HepG2 (cell line): ENCODE results near the gene KCTD19. TPM values are rescaled to one million over a fixed set of nuclear protein-coding genes. Genes with fewer than 3 reads are reported as not detected.

Experiments
- ARID2 ChIP-seq: sonication (generic); formaldehyde crosslinking; IDR thresholded peaks from 2 replicates; pipeline ENCODE4 v1.8.1; 2022; ENCODE audit warnings: mild to moderate bottlenecking, missing genetic modification reagents, borderline replicate concordance
- CENPX ChIP-seq: sonication (generic); formaldehyde crosslinking; IDR thresholded peaks from 2 replicates; pipeline ENCODE4 v1.9.0; 2021; ENCODE audit warnings: mild to moderate bottlenecking, missing genetic modification reagents, moderate library complexity
- DR1 ChIP-seq: sonication (generic); formaldehyde crosslinking; IDR thresholded peaks from 2 replicates; pipeline ENCODE4 v1.8.0; 2021; ENCODE audit warnings: mild to moderate bottlenecking, missing genetic modification reagents, inconsistent platforms
- GABPA ChIP-seq, 2 experiments: IDR thresholded peaks; 2 replicates each; pipeline ENCODE4 v1.6.1; 2011 to 2016; ENCODE audit warnings: low read depth in 2 of 2, low read length in 1 of 2, missing biosample characterization in 1 of 2, missing genetic modification characterization in 1 of 2
- HES4 ChIP-seq: sonication (generic); formaldehyde crosslinking; IDR thresholded peaks from 2 replicates; pipeline ENCODE4 v1.9.0; 2021; ENCODE audit warnings: mild to moderate bottlenecking, missing genetic modification reagents, borderline replicate concordance
- KDM6A ChIP-seq: IDR thresholded peaks from 2 replicates; pipeline ENCODE4 v1.6.1; 2016; ENCODE audit warnings: low read depth
- MLLT10 ChIP-seq: sonication (generic); formaldehyde crosslinking; IDR thresholded peaks from 2 replicates; pipeline ENCODE4 v1.4.0; 2020; ENCODE audit warnings: missing genetic modification reagents
- NCOR1 ChIP-seq: fragments of 200-600 bp; sonication (generic); IDR thresholded peaks from 2 replicates; pipeline ENCODE4 v1.7.0; 2017; ENCODE audit warnings: antibody characterized with exemption, low read length, borderline replicate concordance
- PAF1 ChIP-seq: IDR thresholded peaks from 2 replicates; pipeline ENCODE4 v1.6.1; 2016; ENCODE audit warnings: missing genetic modification reagents, missing compliant biosample characterization
- PCBP2 ChIP-seq: fragments of 200-400 bp; formaldehyde crosslinking; optimal IDR thresholded peaks from 2 replicates; pipeline ENCODE3; 2018; ENCODE audit warnings: low read length, low read depth; ENCODE audit not compliant: poor library complexity, severe bottlenecking
- RBM22 ChIP-seq: fragments of 200-400 bp; formaldehyde crosslinking; optimal IDR thresholded peaks from 2 replicates; pipeline ENCODE3; 2017; ENCODE audit warnings: mild to moderate bottlenecking, low read length, moderate library complexity
- REXO4 ChIP-seq: sonication (generic); formaldehyde crosslinking; IDR thresholded peaks from 2 replicates; pipeline ENCODE4 v1.8.0; 2022; ENCODE audit warnings: missing genetic modification reagents, mild to moderate bottlenecking, borderline replicate concordance
- RFX1 ChIP-seq: fragments of 450-650 bp; IDR thresholded peaks from 2 replicates; pipeline ENCODE4 v1.6.1; 2017
- TEAD3 ChIP-seq: optimal IDR thresholded peaks from 2 replicates; pipeline ENCODE3; 2016; ENCODE audit warnings: borderline replicate concordance
- ZNF207 ChIP-seq: fragments of 450-650 bp; IDR thresholded peaks from 2 replicates; pipeline ENCODE4 v1.6.1; 2016; ENCODE audit warnings: antibody characterized with exemption, borderline replicate concordance
- ZNF563 ChIP-seq: sonication (generic); formaldehyde crosslinking; IDR thresholded peaks from 2 replicates; pipeline ENCODE4 v1.8.0; 2022; ENCODE audit warnings: mild to moderate bottlenecking, moderate library complexity, missing genetic modification reagents
- ZNF746 ChIP-seq: sonication (generic); formaldehyde crosslinking; IDR thresholded peaks from 2 replicates; pipeline ENCODE4 v1.8.0; 2022; ENCODE audit warnings: mild to moderate bottlenecking, missing genetic modification reagents
- polyA plus RNA-seq, 8 experiments: library from polyadenylated mRNA; depleted of rRNA in 3 of 8; stranded (reverse) in 7 of 8; unstranded in 1 of 8; fragments of >200 nt; fragmentation: Illumina TruSeq in 4 of 8; extraction: Trizol in 4 of 8; gene quantifications; 2 replicates each; pipeline versions ENCODE4 v1.2.1 to v1.2.3, GENCODE V29; 2011 to 2016; ENCODE audit warnings: low read depth in 4 of 8, missing spikeins in 1 of 8, mixed read lengths in 1 of 8; ENCODE audit not compliant: insufficient read depth in 1 of 8
- total RNA-seq, 5 experiments: library from RNA; depleted of rRNA; stranded (reverse); fragments of >200 nt; fragmentation: Illumina TruSeq; extraction: Trizol; gene quantifications; 2 replicates each; pipeline ENCODE4 v1.2.3, GENCODE V29; 2016; ENCODE audit warnings: low read depth in 1 of 5
- TF ChIP-seq, protein P1 (sequence below): sonication (generic); formaldehyde crosslinking; IDR thresholded peaks from 2 replicates; pipeline ENCODE4 v1.8.1; 2023; ENCODE audit warnings: mild to moderate bottlenecking, moderate library complexity, missing genetic modification reagents
- TF ChIP-seq, protein P2 (sequence below): conservative IDR thresholded peaks from 2 replicates; pipeline ENCODE4 v1.6.1; 2018; ENCODE audit warnings: missing genetic modification reagents
- TF ChIP-seq, protein P3 (sequence below), 2 experiments: fragments of 450-650 bp in 1 of 2; sonication (generic) in 1 of 2; formaldehyde crosslinking; IDR thresholded peaks; 2 replicates each; pipeline versions ENCODE4 v1.5.0 to v1.8.0; 2020 to 2022; ENCODE audit warnings: mild to moderate bottlenecking in 1 of 2, missing genetic modification reagents in 1 of 2
- TF ChIP-seq, protein P4 (sequence below): sonication (generic); formaldehyde crosslinking; IDR thresholded peaks from 2 replicates; pipeline ENCODE4 v1.4.0; 2020; ENCODE audit warnings: mild to moderate bottlenecking, missing genetic modification reagents
- TF ChIP-seq, protein P5 (sequence below): sonication (generic); formaldehyde crosslinking; IDR thresholded peaks from 2 replicates; pipeline ENCODE4 v1.9.0; 2021; ENCODE audit warnings: missing genetic modification reagents, borderline replicate concordance
- TF ChIP-seq, protein P6 (sequence below): sonication (generic); formaldehyde crosslinking; IDR thresholded peaks from 2 replicates; pipeline ENCODE4 v1.8.0; 2022; ENCODE audit warnings: mild to moderate bottlenecking, missing genetic modification reagents

Gene KCTD19
- total and polyA plus RNA-seq, 2 of the 13 experiments (the other 11 are each of a cell fraction or from before 2014, with no cell fraction given) = not detected

DNA sequence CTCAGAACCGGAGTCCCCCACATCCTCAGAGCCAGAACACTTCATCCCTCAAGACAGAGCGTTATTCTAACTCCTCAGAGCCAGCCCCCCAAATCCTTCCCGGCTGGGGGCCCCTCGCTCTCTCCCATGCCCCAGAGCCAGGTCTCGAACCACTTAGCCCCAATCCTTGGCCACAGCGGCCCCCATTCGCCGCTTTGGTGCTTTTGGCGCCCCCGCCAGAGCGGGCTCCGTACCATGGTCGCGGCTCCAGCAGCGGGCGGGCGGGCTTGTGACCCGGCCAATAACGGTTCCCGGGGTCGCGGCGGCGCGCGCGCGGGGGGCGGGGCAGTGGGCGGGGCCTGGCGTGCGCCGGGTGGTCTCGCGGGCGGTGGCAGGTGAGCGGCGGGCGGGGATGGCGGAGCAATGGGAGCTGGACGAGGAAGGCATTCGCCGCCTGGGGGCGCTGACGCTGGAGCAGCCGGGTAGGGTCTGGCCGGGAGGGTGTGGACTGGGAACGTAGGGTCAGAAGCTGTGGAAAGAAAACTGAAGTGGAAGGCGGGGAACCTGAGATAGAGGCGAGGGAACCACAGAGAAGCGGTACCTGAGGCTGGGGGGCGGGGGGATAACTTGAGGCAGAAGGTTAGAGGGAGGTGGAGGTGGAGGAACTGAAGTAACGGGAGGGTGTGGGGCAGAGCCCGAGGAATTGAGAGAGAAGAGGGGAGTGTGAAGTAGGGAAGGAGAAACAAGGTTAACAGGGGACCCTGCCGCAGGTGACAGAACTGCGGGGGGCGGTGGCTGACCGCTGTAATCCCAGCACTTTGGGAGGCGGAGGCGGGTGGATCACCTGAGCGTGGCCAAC lies at the start of gene KCTD19, which contains the start of gene LRRC36 (continued):
- TF ChIP-seq, protein P1, sequence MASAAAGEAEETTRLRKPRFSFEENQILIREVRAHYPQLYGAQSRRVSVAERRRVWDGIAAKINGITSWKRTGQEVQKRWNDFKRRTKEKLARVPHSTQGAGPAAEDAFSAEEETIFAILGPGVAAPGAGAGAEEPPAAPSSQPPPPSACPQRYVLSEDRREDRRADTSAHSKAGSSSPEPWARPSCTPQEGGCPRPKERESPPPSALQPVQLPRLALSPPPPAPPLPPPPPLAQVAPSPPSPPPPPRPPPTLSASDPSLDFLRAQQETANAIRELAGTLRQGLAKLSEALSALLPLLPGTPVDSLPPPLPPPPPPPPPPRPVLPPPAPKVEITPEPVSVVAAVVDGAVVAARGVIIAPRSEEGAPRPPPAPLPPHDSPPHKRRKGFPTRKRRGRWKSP (CRISPR knock-in tag) = no peak
- TF ChIP-seq KDM6A (CRISPR knock-in tag) = no peak
- no peak for TF ChIP-seq PAF1 (CRISPR knock-in tag)
- no peak for TF ChIP-seq NCOR1
- TF ChIP-seq, protein P2, sequence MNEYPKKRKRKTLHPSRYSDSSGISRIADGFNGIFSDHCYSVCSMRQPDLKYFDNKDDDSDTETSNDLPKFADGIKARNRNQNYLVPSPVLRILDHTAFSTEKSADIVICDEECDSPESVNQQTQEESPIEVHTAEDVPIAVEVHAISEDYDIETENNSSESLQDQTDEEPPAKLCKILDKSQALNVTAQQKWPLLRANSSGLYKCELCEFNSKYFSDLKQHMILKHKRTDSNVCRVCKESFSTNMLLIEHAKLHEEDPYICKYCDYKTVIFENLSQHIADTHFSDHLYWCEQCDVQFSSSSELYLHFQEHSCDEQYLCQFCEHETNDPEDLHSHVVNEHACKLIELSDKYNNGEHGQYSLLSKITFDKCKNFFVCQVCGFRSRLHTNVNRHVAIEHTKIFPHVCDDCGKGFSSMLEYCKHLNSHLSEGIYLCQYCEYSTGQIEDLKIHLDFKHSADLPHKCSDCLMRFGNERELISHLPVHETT (CRISPR knock-in tag) = no peak
- TF ChIP-seq REXO4 = no peak
- no peak for TF ChIP-seq CENPX
- TF ChIP-seq TEAD3 = no peak
- TF ChIP-seq ZNF563 (CRISPR knock-in tag) = peak; percentile 86
- no peak for TF ChIP-seq RFX1
- TF ChIP-seq, protein P3, sequence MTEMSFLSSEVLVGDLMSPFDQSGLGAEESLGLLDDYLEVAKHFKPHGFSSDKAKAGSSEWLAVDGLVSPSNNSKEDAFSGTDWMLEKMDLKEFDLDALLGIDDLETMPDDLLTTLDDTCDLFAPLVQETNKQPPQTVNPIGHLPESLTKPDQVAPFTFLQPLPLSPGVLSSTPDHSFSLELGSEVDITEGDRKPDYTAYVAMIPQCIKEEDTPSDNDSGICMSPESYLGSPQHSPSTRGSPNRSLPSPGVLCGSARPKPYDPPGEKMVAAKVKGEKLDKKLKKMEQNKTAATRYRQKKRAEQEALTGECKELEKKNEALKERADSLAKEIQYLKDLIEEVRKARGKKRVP (CRISPR knock-in tag; IDR thresholded peaks at IDR 0.05) = no peak
- TF ChIP-seq ARID2 = no peak
- no peak for TF ChIP-seq MLLT10
- TF ChIP-seq, protein P4, sequence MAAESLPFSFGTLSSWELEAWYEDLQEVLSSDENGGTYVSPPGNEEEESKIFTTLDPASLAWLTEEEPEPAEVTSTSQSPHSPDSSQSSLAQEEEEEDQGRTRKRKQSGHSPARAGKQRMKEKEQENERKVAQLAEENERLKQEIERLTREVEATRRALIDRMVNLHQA (CRISPR knock-in tag) = no peak
- peak; percentile 30; the same call in 1 of the 2 replicates for TF ChIP-seq DR1 (CRISPR knock-in tag)
- no peak for TF ChIP-seq ZNF746
- TF ChIP-seq ZNF207 = no peak
- no peak for TF ChIP-seq GABPA (IDR thresholded peaks at IDR 0.05; ENCODE audit: low read depth, low read length)
- no peak for TF ChIP-seq GABPA (CRISPR knock-in tag; IDR thresholded peaks at IDR 0.05; ENCODE audit: low read depth)
- TF ChIP-seq, protein P5, sequence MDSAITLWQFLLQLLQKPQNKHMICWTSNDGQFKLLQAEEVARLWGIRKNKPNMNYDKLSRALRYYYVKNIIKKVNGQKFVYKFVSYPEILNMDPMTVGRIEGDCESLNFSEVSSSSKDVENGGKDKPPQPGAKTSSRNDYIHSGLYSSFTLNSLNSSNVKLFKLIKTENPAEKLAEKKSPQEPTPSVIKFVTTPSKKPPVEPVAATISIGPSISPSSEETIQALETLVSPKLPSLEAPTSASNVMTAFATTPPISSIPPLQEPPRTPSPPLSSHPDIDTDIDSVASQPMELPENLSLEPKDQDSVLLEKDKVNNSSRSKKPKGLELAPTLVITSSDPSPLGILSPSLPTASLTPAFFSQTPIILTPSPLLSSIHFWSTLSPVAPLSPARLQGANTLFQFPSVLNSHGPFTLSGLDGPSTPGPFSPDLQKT (CRISPR knock-in tag) = no peak
- no peak for TF ChIP-seq PCBP2
- TF ChIP-seq HES4 (CRISPR knock-in tag) = no peak
- TF ChIP-seq, protein P6, sequence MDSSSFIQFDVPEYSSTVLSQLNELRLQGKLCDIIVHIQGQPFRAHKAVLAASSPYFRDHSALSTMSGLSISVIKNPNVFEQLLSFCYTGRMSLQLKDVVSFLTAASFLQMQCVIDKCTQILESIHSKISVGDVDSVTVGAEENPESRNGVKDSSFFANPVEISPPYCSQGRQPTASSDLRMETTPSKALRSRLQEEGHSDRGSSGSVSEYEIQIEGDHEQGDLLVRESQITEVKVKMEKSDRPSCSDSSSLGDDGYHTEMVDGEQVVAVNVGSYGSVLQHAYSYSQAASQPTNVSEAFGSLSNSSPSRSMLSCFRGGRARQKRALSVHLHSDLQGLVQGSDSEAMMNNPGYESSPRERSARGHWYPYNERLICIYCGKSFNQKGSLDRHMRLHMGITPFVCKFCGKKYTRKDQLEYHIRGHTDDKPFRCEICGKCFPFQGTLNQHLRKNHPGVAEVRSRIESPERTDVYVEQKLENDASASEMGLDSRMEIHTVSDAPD (CRISPR knock-in tag) = no peak
- no peak for TF ChIP-seq RBM22
